Measurements from ENCODE around the gene SLC13A4. TPM values are rescaled to one million over a fixed set of nuclear protein-coding genes. Genes with fewer than 3 reads are reported as not detected.

Gene SLC13A4
- total and polyA plus RNA-seq, 2 of the 13 experiments (the other 11 are each of a cell fraction or from before 2014, with no cell fraction given): 0.04 TPM; not detected in 1

- no peak for TF ChIP-seq ZNF407 (CRISPR knock-in tag; IDR thresholded peaks at IDR 0.05; ENCODE audit: not compliant biosample characterization)
- TF ChIP-seq TEAD3 (CRISPR knock-in tag; optimal IDR thresholded peaks at IDR 0.05; ENCODE audit: borderline replicate concordance): no peak
- TF ChIP-seq GATAD1 (CRISPR knock-in tag; IDR thresholded peaks at IDR 0.05): no peak
- no peak for TF ChIP-seq YEATS2 (CRISPR knock-in tag; IDR thresholded peaks at IDR 0.05; ENCODE audit: borderline replicate concordance)
- TF ChIP-seq DDIT3 (CRISPR knock-in tag; IDR thresholded peaks at IDR 0.05): no peak
- no peak for TF ChIP-seq IRF2 (CRISPR knock-in tag; IDR thresholded peaks at IDR 0.05)
- TF ChIP-seq MAFK (conservative IDR thresholded peaks at IDR 0.05 in 1 of 2, IDR thresholded peaks at IDR 0.05 in 1 of 2; ENCODE audit: low read length in 2 of 2): no peak
- TF ChIP-seq JARID2 (CRISPR knock-in tag; IDR thresholded peaks at IDR 0.05; ENCODE audit: insufficient replicate concordance): no peak
- TF ChIP-seq RORA (CRISPR knock-in tag; IDR thresholded peaks at IDR 0.05): no peak
- no peak for TF ChIP-seq SMARCC2 (IDR thresholded peaks at IDR 0.05)
- no peak for TF ChIP-seq RERE (CRISPR knock-in tag; IDR thresholded peaks at IDR 0.05; ENCODE audit: low read depth)
- no peak for TF ChIP-seq ZNF782 (CRISPR knock-in tag; IDR thresholded peaks at IDR 0.05; ENCODE audit: borderline replicate concordance)
- TF ChIP-seq SOX13 (IDR thresholded peaks at IDR 0.05): no peak
- TF ChIP-seq SOX13 (CRISPR knock-in tag; conservative IDR thresholded peaks at IDR 0.05 in 1 of 2, IDR thresholded peaks at IDR 0.05 in 1 of 2): no peak
- 0 out of 2 replicates have a peak, but pooled peaks have one; percentile 32 for TF ChIP-seq ZBTB42 (CRISPR knock-in tag; IDR thresholded peaks at IDR 0.05)
- TF ChIP-seq ISX (CRISPR knock-in tag; conservative IDR thresholded peaks at IDR 0.05): no peak
- TF ChIP-seq ZNF775 (CRISPR knock-in tag; IDR thresholded peaks at IDR 0.05; ENCODE audit: borderline replicate concordance): no peak
- no peak for TF ChIP-seq ARNT (IDR thresholded peaks at IDR 0.05)
Observed at GRCh38 chr7:135662123-135662372, 65.9 kb downstream of the SLC13A4 start (continued).

Data from HepG2 (cell line).